Colonic mucosa (tissue), 4 donors: ENCODE results near the gene DGCR6L. TPM values are rescaled to one million over a fixed set of nuclear protein-coding genes. Genes with fewer than 3 reads are reported as not detected.
"Not testable (repeated sequence)": the region's sequence is repeated elsewhere in the genome, so short reads cannot be mapped to it uniquely, and the experiment has no call there.

Experiments used
- DNase-seq: peaks from one replicate; pipeline ENCODE4 v3.0.0-alpha.2; 2020
- H3K27ac ChIP-seq: fragments of 200-600 bp; one replicate; pipeline ENCODE4 v1.8.0; 2021
- H3K27me3 ChIP-seq: fragments of 200-600 bp; one replicate; pipeline ENCODE4 v1.8.0; 2021
- H3K36me3 ChIP-seq: fragments of 200-600 bp; one replicate; pipeline ENCODE4 v1.8.0; 2021
- H3K4me1 ChIP-seq: fragments of 200-600 bp; one replicate; pipeline ENCODE4 v1.8.0; 2021; ENCODE audit warnings: mild to moderate bottlenecking
- H3K4me3 ChIP-seq: fragments of 200-600 bp; one replicate; pipeline ENCODE4 v1.8.0; 2021
- H3K9ac ChIP-seq, 2 donors: one replicate each; pipeline ENCODE4 v1.7.0; 2013; ENCODE audit warnings: control low read depth in 2 of 2, low read depth in 2 of 2, low read length in 2 of 2
- H3K9me3 ChIP-seq: fragments of 200-600 bp; one replicate; pipeline ENCODE4 v1.8.0; 2021
- CTCF ChIP-seq: fragments of 200-600 bp; IDR thresholded peaks from one replicate; pipeline ENCODE4 v1.8.0; 2022; ENCODE audit warnings: antibody characterized with exemption, mild to moderate bottlenecking
- intact Hi-C: fragments of 100-400 bp; cut with DNase I; formaldehyde crosslinking; loops from one replicate; pipeline ENCODE4 v1.14.1; 2022
- total RNA-seq, 2 donors: library from RNA; stranded (reverse); fragmentation: NEBNext Ultra II Directional in 1 of 2; extraction: Animal tissue kit (Norgen Biotek cat#: 25700) in 1 of 2; gene quantifications; one replicate each; pipeline ENCODE4 v1.2.1, GENCODE V29; 2021
- donor health status: healthy.
- donor health status: DM: no; HTN: no; CAD: no.
- donor health status: DM: no; HTN: no; CAD: no.

DGCR6L gene
- total RNA-seq, 2 donors from 2014 or later = 27.0 to 35.6 TPM

GRCh38 chr22:20355939-20356636 is 36.2 kb upstream of the DGCR6L start:
- H3K36me3 ChIP-seq, H3K27ac ChIP-seq, H3K4me1 ChIP-seq, H3K27me3 ChIP-seq, H3K9ac ChIP-seq, H3K4me3 ChIP-seq, H3K9me3 ChIP-seq, intact Hi-C loops, DNase-seq: not testable (repeated sequence)

- Histone ChIP-seq H3K4me3 (no peak overlapping the region), H3K36me3 (no peaks in the 10 kb centered on the region), H3K27me3 (no peaks in the 10 kb centered on the region), H3K4me1 (no peaks in the 10 kb centered on the region), H3K9me3 (no peaks in the 10 kb centered on the region), H3K27ac (no peak overlapping the region), H3K9ac (no peak overlapping the region)
- no peak for TF ChIP-seq CTCF
- intact Hi-C loops = no loop called here
- DNase-seq = no peak
These were observed 34.5 kb upstream of the DGCR6L start for GRCh38 chr22:20354238-20354975.

GRCh38 chr22:20352536-20352935 is 32.7 kb upstream of the DGCR6L start:
- H3K4me1 ChIP-seq, H3K27ac ChIP-seq, intact Hi-C loops, H3K27me3 ChIP-seq, DNase-seq, H3K9ac ChIP-seq, H3K9me3 ChIP-seq, H3K4me3 ChIP-seq, H3K36me3 ChIP-seq: not testable (repeated sequence)

GRCh38 chr22:20346553-20346952 is 26.7 kb upstream of the DGCR6L start:
- H3K4me3 ChIP-seq, DNase-seq, H3K27me3 ChIP-seq, H3K4me1 ChIP-seq, H3K9ac ChIP-seq, intact Hi-C loops, H3K9me3 ChIP-seq, H3K27ac ChIP-seq, H3K36me3 ChIP-seq: not testable (repeated sequence)

- H3K36me3 ChIP-seq, H3K9ac ChIP-seq, H3K27ac ChIP-seq, H3K9me3 ChIP-seq, intact Hi-C loops, H3K27me3 ChIP-seq, DNase-seq, H3K4me1 ChIP-seq, H3K4me3 ChIP-seq: not testable (repeated sequence)
These were observed 18.4 kb upstream of the DGCR6L start for GRCh38 chr22:20338291-20338690.

GRCh38 chr22:20337807-20338206 is 17.9 kb upstream of the DGCR6L start:
- H3K4me1 ChIP-seq, intact Hi-C loops, H3K9ac ChIP-seq, H3K27me3 ChIP-seq, H3K36me3 ChIP-seq, H3K9me3 ChIP-seq, H3K27ac ChIP-seq, DNase-seq, H3K4me3 ChIP-seq: not testable (repeated sequence)

GRCh38 chr22:20336561-20336960 is 16.7 kb upstream of the DGCR6L start:
- H3K27me3 ChIP-seq, H3K36me3 ChIP-seq, H3K4me3 ChIP-seq, H3K27ac ChIP-seq, H3K9me3 ChIP-seq, intact Hi-C loops, H3K9ac ChIP-seq, H3K4me1 ChIP-seq, DNase-seq: not testable (repeated sequence)

- H3K36me3 ChIP-seq, H3K9ac ChIP-seq, DNase-seq, H3K27ac ChIP-seq, intact Hi-C loops, H3K9me3 ChIP-seq, H3K27me3 ChIP-seq, H3K4me1 ChIP-seq, H3K4me3 ChIP-seq: not testable (repeated sequence)
These were observed 8.7 kb upstream of the DGCR6L start for GRCh38 chr22:20328569-20328930.

- intact Hi-C loops, H3K36me3 ChIP-seq, H3K27me3 ChIP-seq, H3K9ac ChIP-seq, H3K27ac ChIP-seq, H3K9me3 ChIP-seq, H3K4me1 ChIP-seq, DNase-seq, H3K4me3 ChIP-seq: not testable (repeated sequence)
These were observed 6.1 kb upstream of the DGCR6L start for GRCh38 chr22:20325996-20326395.
